DND-41 (cell line): ENCODE measurements around the gene CCDC97.

Experiments
- ATAC-seq: fragments of 200-7000 bp; cut with Tn5 transposase; 3 replicates; pipeline ENCODE4 v1.9.1; 2021; ENCODE audit warnings: low read depth; ENCODE audit not compliant: insufficient read depth
- DNase-seq: peaks from one replicate; pipeline ENCODE4 v3.0.0-alpha.2; 2020
- H2AFZ ChIP-seq: 2 replicates; pipeline ENCODE4 v1.6.0; 2012; ENCODE audit warnings: low read depth, low read length
- H3K27ac ChIP-seq: 2 replicates; pipeline ENCODE4 v1.5.1; 2012; ENCODE audit warnings: low read length, inconsistent platforms
- H3K27me3 ChIP-seq: fragments of 200-600 bp; sonication (generic); 2 replicates; pipeline ENCODE4 v1.6.0; 2012; ENCODE audit warnings: low read length, mild to moderate bottlenecking, inconsistent platforms; ENCODE audit not compliant: insufficient read depth, poor library complexity
- H3K36me3 ChIP-seq: 2 replicates; pipeline ENCODE4 v1.5.1; 2012; ENCODE audit warnings: low read length, inconsistent platforms; ENCODE audit not compliant: insufficient read depth
- H3K4me1 ChIP-seq: 2 replicates; pipeline ENCODE4 v1.5.1; 2012; ENCODE audit warnings: mild to moderate bottlenecking, low read length; ENCODE audit not compliant: insufficient read depth
- H3K4me2 ChIP-seq: 2 replicates; pipeline ENCODE4 v1.6.0; 2012; ENCODE audit warnings: mild to moderate bottlenecking, moderate library complexity, low read length, inconsistent platforms; ENCODE audit not compliant: insufficient read depth
- H3K4me3 ChIP-seq, 2 experiments: fragments of 200-600 bp in 1 of 2; shearing (Covaris generic) in 1 of 2; 2 replicates each; pipeline ENCODE4 v1.5.1; 2012 to 2016; ENCODE audit warnings: inconsistent platforms in 2 of 2, low read length in 2 of 2, mild to moderate bottlenecking in 2 of 2, low read depth in 1 of 2, moderate library complexity in 1 of 2
- H3K79me2 ChIP-seq: 2 replicates; pipeline ENCODE4 v1.6.0; 2012; ENCODE audit warnings: low read length, inconsistent platforms; ENCODE audit not compliant: insufficient read depth
- H3K9ac ChIP-seq: 2 replicates; pipeline ENCODE4 v1.6.0; 2012; ENCODE audit warnings: low read depth, mild to moderate bottlenecking, inconsistent platforms, low read length, moderate library complexity
- H3K9me3 ChIP-seq: 2 replicates; pipeline ENCODE4 v1.5.1; 2012; ENCODE audit warnings: low read length, moderate library complexity, mild to moderate bottlenecking, inconsistent platforms; ENCODE audit not compliant: insufficient read depth, severe bottlenecking
- H4K20me1 ChIP-seq: 2 replicates; pipeline ENCODE4 v1.6.0; 2012; ENCODE audit warnings: low read length; ENCODE audit not compliant: insufficient read depth
- CTCF ChIP-seq: IDR thresholded peaks from 2 replicates; pipeline ENCODE4 v1.5.1; 2012; ENCODE audit warnings: borderline replicate concordance, low read length, moderate library complexity, mild to moderate bottlenecking; ENCODE audit not compliant: poor library complexity, severe bottlenecking; ENCODE audit errors: extremely low read depth
- EZH2 ChIP-seq: IDR thresholded peaks from 3 replicates; pipeline ENCODE4 v1.6.1; 2012; ENCODE audit warnings: borderline replicate concordance, low read depth, mild to moderate bottlenecking, moderate library complexity, low read length, inconsistent platforms; ENCODE audit not compliant: severe bottlenecking

The CCDC97 gene

GRCh38 chr19:41355802-41356201, 45.8 kb downstream of the CCDC97 start:
- peaks cover 11% of the 10 kb centered on the region; the same call in 1 of the 2 replicates for H3K36me3 ChIP-seq
- H2AFZ ChIP-seq: no peak overlapping the region
- TF ChIP-seq EZH2: no peak
- H3K27ac ChIP-seq: no peak overlapping the region; the same call in 1 of the 2 replicates
- H3K4me3 ChIP-seq: no peak overlapping the region
- ATAC-seq: no peak
- H3K4me2 ChIP-seq: no peak overlapping the region
- peaks cover 36% of the 10 kb centered on the region for H3K79me2 ChIP-seq
- DNase-seq: no peak
- no peak overlapping the region for H3K9ac ChIP-seq
- H3K9me3 ChIP-seq: no peaks in the 10 kb centered on the region
- H3K4me1 ChIP-seq: peaks cover 22% of the 10 kb centered on the region
- peaks cover 31% of the 10 kb centered on the region for H4K20me1 ChIP-seq
- H3K27me3 ChIP-seq: no peaks in the 10 kb centered on the region

GRCh38 chr19:41356984-41357739, 47.2 kb downstream of the CCDC97 start:
- Histone ChIP-seq H3K27ac (no peak overlapping the region), H3K9ac (no peak overlapping the region), H2AFZ (no peak overlapping the region), H3K79me2 (peaks cover 26% of the 10 kb centered on the region), H3K4me2 (no peak overlapping the region), H3K4me1 (peaks cover 9% of the 10 kb centered on the region), H3K9me3 (no peaks in the 10 kb centered on the region), H4K20me1 (peaks cover 17% of the 10 kb centered on the region), H3K36me3 (peaks cover 10% of the 10 kb centered on the region; the same call in 1 of the 2 replicates), H3K4me3 (no peak overlapping the region), H3K27me3 (no peaks in the 10 kb centered on the region)
- TF ChIP-seq CTCF: no peak
- TF ChIP-seq EZH2: no peak
- no peak for DNase-seq
- ATAC-seq: no peak

DNA sequence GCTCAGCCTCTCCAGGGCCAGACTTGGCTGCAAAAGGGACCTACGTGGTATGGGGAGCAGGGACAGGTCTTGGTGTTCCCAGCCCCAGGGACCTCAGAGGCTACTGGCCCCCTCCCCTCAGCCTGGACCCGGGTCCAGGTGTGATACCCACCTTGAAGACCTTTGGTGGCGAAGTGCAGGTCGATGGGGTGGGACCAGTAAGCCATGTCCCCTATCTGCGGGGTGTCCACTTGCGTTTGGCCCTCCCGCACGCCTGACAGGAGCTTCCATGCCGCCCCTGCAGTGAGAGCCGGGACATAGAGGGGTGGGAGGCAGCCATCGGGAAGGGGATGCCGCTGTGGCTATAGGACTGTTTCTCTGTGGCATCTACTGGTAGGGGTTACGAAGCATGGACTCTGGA, 47.8 kb downstream of the CCDC97 start:
- H2AFZ ChIP-seq: no peak overlapping the region
- no peak overlapping the region for H3K27ac ChIP-seq
- ATAC-seq (no peak), DNase-seq (no peak)
- peaks cover 25% of the 10 kb centered on the region for H3K79me2 ChIP-seq
- H3K9me3 ChIP-seq: no peaks in the 10 kb centered on the region
- H3K36me3 ChIP-seq: peaks cover 11% of the 10 kb centered on the region
- H4K20me1 ChIP-seq: peaks cover 11% of the 10 kb centered on the region; the same call in 1 of the 2 replicates
- no peak overlapping the region for H3K4me3 ChIP-seq
- peaks cover 13% of the 10 kb centered on the region for H3K4me1 ChIP-seq
- no peak overlapping the region for H3K4me2 ChIP-seq
- no peak overlapping the region for H3K9ac ChIP-seq
- TF ChIP-seq EZH2: no peak
- no peaks in the 10 kb centered on the region for H3K27me3 ChIP-seq

GRCh38 chr19:41359741-41360140, 49.8 kb downstream of the CCDC97 start:
- Histone ChIP-seq H3K9me3 (no peaks in the 10 kb centered on the region), H3K27me3 (no peaks in the 10 kb centered on the region), H2AFZ (no peak overlapping the region), H3K9ac (no peak overlapping the region), H3K27ac (no peak overlapping the region), H3K4me3 (no peak overlapping the region), H3K79me2 (peaks cover 22% of the 10 kb centered on the region), H4K20me1 (peaks cover 4% of the 10 kb centered on the region; the same call in 1 of the 2 replicates), H3K4me1 (peaks cover 18% of the 10 kb centered on the region), H3K4me2 (no peak overlapping the region), H3K36me3 (peaks cover 6% of the 10 kb centered on the region)
- TF ChIP-seq CTCF (no peak), EZH2 (no peak)
- no peak for ATAC-seq
- DNase-seq: no peak
